HepG2 (cell line): ENCODE measurements around the gene RNF8. TPM values are rescaled to one million over a fixed set of nuclear protein-coding genes. Genes with fewer than 3 reads are reported as not detected.
A peak's percentile ranks its signal among the peaks of the same experiment; 100 is the strongest.

ENCODE experiments used
- ATAC-seq: fragments of 200-7000 bp; cut with Tn5 transposase; 3 replicates; pipeline ENCODE4 v1.9.1; 2020; ENCODE audit warnings: mild to moderate bottlenecking, moderate library complexity
- BruUV-seq: library from RNA; stranded (reverse); fragments of 400-500 nt; replicated peaks from 2 replicates; lab custom pipeline; 2021; lab: Mats Ljungman, UMichigan
- CTCF ChIA-PET: fragments of 300-600 bp; formaldehyde crosslinking; extraction: SDS; loops from one replicate; lab custom pipeline; 2021; ENCODE audit warnings: low total read pairs, inconsistent platforms, low intra/inter-chr PET ratio; lab: Yijun Ruan, JAX
- POLR2A ChIA-PET: fragments of 350-600 bp; sonication (Branson Sonifier 250); formaldehyde crosslinking; loops from one replicate; lab custom pipeline; 2020; ENCODE audit warnings: antibody characterized with exemption, inconsistent platforms; lab: Yijun Ruan, JAX
- DNase-seq: peaks from one replicate; pipeline ENCODE4 v3.0.0-alpha.2; 2015; ENCODE audit warnings: low spot score
- FAIRE-seq: peaks from 3 replicates; lab custom pipeline; 2011; peaks lifted over from hg19 to GRCh38; lab: Jason Lieb, UNC
- H2AFZ ChIP-seq: one replicate; pipeline ENCODE4 v1.6.1; 2011; ENCODE audit warnings: low read length, inconsistent platforms
- H3K27ac ChIP-seq: fragments of 300-600 bp; 3 replicates; pipeline ENCODE4 v1.8.0; 2011; ENCODE audit warnings: mixed run types, mild to moderate bottlenecking, mixed read lengths, low read length, inconsistent platforms; ENCODE audit not compliant: insufficient read depth; ENCODE audit errors: extremely low read length
- H3K27me3 ChIP-seq, 2 experiments: fragments of 200-600 bp in 1 of 2; 2 replicates in 1 of 2; 3 replicates in 1 of 2; pipeline versions ENCODE4 v1.6.0 to v1.8.0; 2011; ENCODE audit warnings: low read length in 2 of 2, mild to moderate bottlenecking in 2 of 2, moderate library complexity in 2 of 2, inconsistent platforms in 1 of 2; ENCODE audit not compliant: insufficient read depth in 2 of 2, control insufficient read depth in 1 of 2
- H3K36me3 ChIP-seq, 2 experiments: fragments of 200-600 bp in 1 of 2; replicated peaks in 1 of 2; 2 replicates in 1 of 2; 3 replicates in 1 of 2; pipeline versions ENCODE4 v1.5.1 to v1.8.0; 2011; ENCODE audit warnings: low read length in 2 of 2, inconsistent platforms in 1 of 2; ENCODE audit not compliant: insufficient read depth in 2 of 2, control insufficient read depth in 1 of 2
- H3K4me1 ChIP-seq: 2 replicates; pipeline ENCODE4 v1.5.1; 2012; ENCODE audit warnings: low read length, inconsistent platforms; ENCODE audit not compliant: insufficient read depth
- H3K4me2 ChIP-seq: 2 replicates; pipeline ENCODE4 v1.6.0; 2011; ENCODE audit warnings: low read depth, low read length, inconsistent platforms
- H3K4me3 ChIP-seq, 3 experiments: fragments of 200-600 bp in 1 of 3; sonication (generic), shearing (Covaris generic) in 1 of 3; replicated peaks in 1 of 3; 2 replicates each; pipeline ENCODE4 v1.5.1; 2011 to 2016; ENCODE audit warnings: low read length in 3 of 3, inconsistent platforms in 2 of 3, low read depth in 2 of 3, mild to moderate bottlenecking in 2 of 3, control low read depth in 1 of 3, mixed read lengths in 1 of 3; ENCODE audit not compliant: insufficient read depth in 1 of 3
- H3K79me2 ChIP-seq: one replicate; pipeline ENCODE4 v1.6.1; 2011; ENCODE audit warnings: low read length, inconsistent platforms; ENCODE audit not compliant: insufficient read depth
- H3K9ac ChIP-seq: 2 replicates; pipeline ENCODE4 v1.6.0; 2011; ENCODE audit warnings: mild to moderate bottlenecking, low read depth, low read length, inconsistent platforms; ENCODE audit not compliant: insufficient read depth
- H3K9me3 ChIP-seq: 2 replicates; pipeline ENCODE4 v1.5.1; 2012; ENCODE audit warnings: mild to moderate bottlenecking, low read length
- H4K20me1 ChIP-seq: 2 replicates; pipeline ENCODE4 v1.6.0; 2011; ENCODE audit warnings: inconsistent platforms, mild to moderate bottlenecking, low read length, moderate library complexity; ENCODE audit not compliant: insufficient read depth
- EHMT2 ChIP-seq: fragments of 200-600 bp; sonication (generic); IDR thresholded peaks from 2 replicates; pipeline ENCODE4 v1.7.0; 2017; ENCODE audit warnings: antibody characterized with exemption, low read depth, low read length, borderline replicate concordance
- FUBP1 ChIP-seq: sonication (generic); formaldehyde crosslinking; IDR thresholded peaks from 2 replicates; pipeline ENCODE4 v1.5.1; 2020; ENCODE audit warnings: missing genetic modification reagents, mild to moderate bottlenecking, borderline replicate concordance
- KLF15 ChIP-seq: sonication (generic); formaldehyde crosslinking; IDR thresholded peaks from 2 replicates; pipeline ENCODE4 v1.8.1; 2023; ENCODE audit warnings: borderline replicate concordance, mild to moderate bottlenecking, inconsistent platforms, missing genetic modification reagents, mixed read lengths
- MED8 ChIP-seq: sonication (generic); formaldehyde crosslinking; IDR thresholded peaks from 2 replicates; pipeline ENCODE4 v1.8.1; 2023; ENCODE audit warnings: mild to moderate bottlenecking, missing genetic modification reagents; ENCODE audit not compliant: insufficient replicate concordance
- MIER2 ChIP-seq: IDR thresholded peaks from 2 replicates; pipeline ENCODE4 v1.6.1; 2016; ENCODE audit warnings: missing biosample characterization, missing genetic modification reagents
- NFE2L2 ChIP-seq: fragments of 150-350 bp; IDR thresholded peaks from 2 replicates; pipeline ENCODE4 v1.6.1; 2014; ENCODE audit warnings: low read length
- PATZ1 ChIP-seq: sonication (generic); formaldehyde crosslinking; IDR thresholded peaks from 2 replicates; pipeline ENCODE4 v1.4.0; 2020; ENCODE audit warnings: missing genetic modification reagents
- PPARG ChIP-seq: conservative IDR thresholded peaks from 2 replicates; pipeline ENCODE4 v1.6.1; 2016; ENCODE audit warnings: missing biosample characterization, missing genetic modification reagents
- RAD51 ChIP-seq: fragments of 450-650 bp; IDR thresholded peaks from 2 replicates; pipeline ENCODE4 v1.6.1; 2016; ENCODE audit warnings: borderline replicate concordance
- SIN3A ChIP-seq: IDR thresholded peaks from 2 replicates; pipeline ENCODE4 v1.6.1; 2011; ENCODE audit warnings: low read depth, mild to moderate bottlenecking, control low read depth, low read length, borderline replicate concordance
- SOX13 ChIP-seq, 3 experiments: fragments of 450-650 bp in 1 of 3; sonication (generic) in 1 of 3; formaldehyde crosslinking in 1 of 3; IDR thresholded peaks in 2 of 3; conservative IDR thresholded peaks in 1 of 3; 2 replicates each; pipeline versions ENCODE4 v1.5.0 to v1.6.1; 2016 to 2020; ENCODE audit warnings: antibody characterized with exemption in 1 of 3, mild to moderate bottlenecking in 1 of 3, missing compliant biosample characterization in 1 of 3, missing genetic modification reagents in 1 of 3, moderate library complexity in 1 of 3
- TBP ChIP-seq: sonication (generic); formaldehyde crosslinking; IDR thresholded peaks from 2 replicates; pipeline ENCODE4 v1.5.0; 2020; ENCODE audit warnings: missing genetic modification reagents
- TCF7L2 ChIP-seq: IDR thresholded peaks from 2 replicates; pipeline ENCODE4 v1.6.1; 2011; ENCODE audit warnings: mild to moderate bottlenecking, low read depth, low read length, moderate library complexity
- ZNF12 ChIP-seq: sonication (generic); formaldehyde crosslinking; IDR thresholded peaks from 2 replicates; pipeline ENCODE4 v1.5.0; 2020; ENCODE audit warnings: missing genetic modification reagents
- ZNF296 ChIP-seq: sonication (generic); formaldehyde crosslinking; conservative IDR thresholded peaks from 2 replicates; pipeline ENCODE4 v1.5.0; 2020; ENCODE audit warnings: mild to moderate bottlenecking, missing genetic modification reagents
- ZNF547 ChIP-seq: sonication (generic); formaldehyde crosslinking; IDR thresholded peaks from 2 replicates; pipeline ENCODE4 v1.5.1; 2020; ENCODE audit warnings: mild to moderate bottlenecking, missing genetic modification reagents
- ZNF574 ChIP-seq: sonication (generic); formaldehyde crosslinking; IDR thresholded peaks from 2 replicates; pipeline ENCODE4 v1.4.0; 2020; ENCODE audit warnings: missing genetic modification reagents
- ZNF720 ChIP-seq: sonication (generic); formaldehyde crosslinking; IDR thresholded peaks from 2 replicates; pipeline ENCODE4 v1.4.0; 2020; ENCODE audit warnings: missing genetic modification reagents
- ZNF891 ChIP-seq: sonication (generic); formaldehyde crosslinking; IDR thresholded peaks from 2 replicates; pipeline ENCODE4 v1.5.0; 2020; ENCODE audit warnings: mild to moderate bottlenecking, missing genetic modification reagents
- WGBS: methylation state at CpG from one replicate; pipeline ENCODE4 v1.1.6; 2017; ENCODE audit warnings: low lambda C conversion rate; 5-methylcytosine and 5-hydroxymethylcytosine counted together
- in situ Hi-C: cut with HindIII; loops from 2 replicates; pipeline ENCODE4 v1.10.0; 2017; ENCODE audit warnings: low pct_unique_long_range_greater_than_20kb; ENCODE audit not compliant: extremely low pct_ligation_motif_present
- intact Hi-C: fragments of 100-400 bp; cut with micrococcal nuclease; formaldehyde crosslinking; loops from one replicate; pipeline ENCODE4 v1.10.0; 2022; ENCODE audit not compliant: unreplicated experiment
- polyA plus RNA-seq, 8 experiments: library from polyadenylated mRNA; depleted of rRNA in 3 of 8; stranded (reverse) in 7 of 8; unstranded in 1 of 8; fragments of >200 nt; fragmentation: Illumina TruSeq in 4 of 8; extraction: Trizol in 4 of 8; gene quantifications; 2 replicates each; pipeline versions ENCODE4 v1.2.1 to v1.2.3, GENCODE V29; 2011 to 2016; ENCODE audit warnings: low read depth in 4 of 8, missing spikeins in 1 of 8, mixed read lengths in 1 of 8; ENCODE audit not compliant: insufficient read depth in 1 of 8
- total RNA-seq, 5 experiments: library from RNA; depleted of rRNA; stranded (reverse); fragments of >200 nt; fragmentation: Illumina TruSeq; extraction: Trizol; gene quantifications; 2 replicates each; pipeline ENCODE4 v1.2.3, GENCODE V29; 2016; ENCODE audit warnings: low read depth in 1 of 5

Gene RNF8
- total and polyA plus RNA-seq, 2 of the 13 experiments (the other 11 are each of a cell fraction or from before 2014, with no cell fraction given): 21.8 to 47.6 TPM

GRCh38 chr6:37381579-37381978 lies 27.8 kb downstream of the RNF8 start:
- Histone ChIP-seq H3K36me3 (peaks cover 8 to 40% of the 10 kb centered on the region in 2 experiments), H3K9me3 (no peaks in the 10 kb centered on the region), H3K4me1 (no peaks in the 10 kb centered on the region), H3K4me2 (no peak overlapping the region), H3K79me2 (no peaks in the 10 kb centered on the region), H3K9ac (no peak overlapping the region), H3K27ac (no peak overlapping the region), H3K4me3 (no peak overlapping the region), H4K20me1 (no peaks in the 10 kb centered on the region), H3K27me3 (no peaks in the 10 kb centered on the region), H2AFZ (no peak overlapping the region)
- CTCF ChIA-PET: interaction anchor here (1.2 to 2.5 kb wide), 5 partner anchors 12 to 108 kb away, joined by 3 to 25 read pairs (median 5); no protein-coding TSS in a partner anchor
- TSS peak; percentile 49 for BruUV-seq
- FAIRE-seq (peak; percentile 82), ATAC-seq (peak; percentile 96), DNase-seq (peak; percentile 86)
- in situ Hi-C loops (no loop called here), intact Hi-C loops (loop anchor here (2.0 kb wide), 1 partner anchor 57 kb away; no protein-coding TSS in a partner anchor)
- POLR2A ChIA-PET: interaction anchor here (1.0 kb wide), 1 partner anchor 10 kb away, joined by 3 read pairs; no protein-coding TSS in a partner anchor
- WGBS: 50% methylated on average over 2 of the region's 2 CpGs
- TF ChIP-seq RAD51 (no peak), PPARG (CRISPR knock-in tag) (0 out of 2 replicates have a peak, but pooled peaks have one; percentile 15), MIER2 (peak; percentile 79; the same call in 1 of the 2 replicates), ZNF12 (CRISPR knock-in tag) (no peak), EHMT2 (no peak), FUBP1 (CRISPR knock-in tag) (no peak), SIN3A (no peak), ZNF720 (CRISPR knock-in tag) (no peak), ZNF574 (peak; percentile 39), TCF7L2 (no peak), ZNF891 (CRISPR knock-in tag) (no peak), SOX13 (IDR thresholded peaks at IDR 0.05) (no peak), SOX13 (CRISPR knock-in tag; conservative IDR thresholded peaks at IDR 0.05 in 1 of 2, IDR thresholded peaks at IDR 0.05 in 1 of 2) (peak in 1 of 2 experiments; percentile 46; a peak in 1 of 4 replicates), KLF15 (CRISPR knock-in tag) (no peak), NFE2L2 (no peak), ZNF296 (CRISPR knock-in tag) (no peak), MED8 (CRISPR knock-in tag) (no peak), TBP (no peak), PATZ1 (CRISPR knock-in tag) (peak; percentile 28; the same call in 1 of the 2 replicates), ZNF547 (CRISPR knock-in tag) (no peak)
